Endothelial cell of umbilical vein (primary cell): ENCODE data around the gene ETV3. TPM values are rescaled to one million over a fixed set of nuclear protein-coding genes. Genes with fewer than 3 reads are reported as not detected.

Experiments
- BruUV-seq: library from RNA; stranded (reverse); fragments of 400-500 nt; replicated peaks from 2 replicates; lab custom pipeline; 2021; lab: Mats Ljungman, UMichigan
- CTCF ChIA-PET: fragments of 300-600, 350-600 bp; sonication (Branson Sonifier 250); formaldehyde crosslinking; loops from one replicate; lab custom pipeline; 2021; ENCODE audit warnings: antibody characterized with exemption, inconsistent platforms; lab: Charles Lee
- POLR2A ChIA-PET: fragments of 300-600, 350-600 bp; sonication (Branson Sonifier 250); formaldehyde crosslinking; loops from one replicate; lab custom pipeline; 2021; ENCODE audit warnings: antibody characterized with exemption, inconsistent platforms; lab: Charles Lee
- DNase-seq: peaks from one replicate; pipeline ENCODE4 v3.0.0-alpha.2; 2011; ENCODE audit warnings: low read depth, low spot score
- FAIRE-seq: peaks from 2 replicates; lab custom pipeline; 2011; peaks lifted over from hg19 to GRCh38; lab: Jason Lieb, UNC
- H2AFZ ChIP-seq: 2 replicates; pipeline ENCODE4 v1.6.0; 2012; ENCODE audit warnings: low read depth, low read length, control low read depth, inconsistent platforms
- H3K27ac ChIP-seq: 2 replicates; pipeline ENCODE4 v1.5.1; 2011; ENCODE audit warnings: low read depth, mild to moderate bottlenecking, control low read depth, low read length, moderate library complexity; ENCODE audit not compliant: insufficient read depth
- H3K27me3 ChIP-seq, 2 experiments: 2 replicates each; pipeline versions ENCODE4 v1.6.0 to v1.6.1; 2011; ENCODE audit warnings: low read length in 2 of 2, mixed read lengths in 1 of 2; ENCODE audit not compliant: control insufficient read depth in 2 of 2, insufficient read depth in 2 of 2
- H3K36me3 ChIP-seq, 2 experiments: 2 replicates in 1 of 2; 3 replicates in 1 of 2; pipeline ENCODE4 v1.5.1; 2011; ENCODE audit warnings: low read length in 2 of 2, mild to moderate bottlenecking in 1 of 2, moderate library complexity in 1 of 2; ENCODE audit not compliant: control insufficient read depth in 2 of 2, insufficient read depth in 2 of 2; ENCODE audit errors: extremely low read depth in 1 of 2
- H3K4me1 ChIP-seq: 3 replicates; pipeline ENCODE4 v1.5.1; 2011; ENCODE audit warnings: mild to moderate bottlenecking, low read length; ENCODE audit not compliant: control insufficient read depth, insufficient read depth; ENCODE audit errors: extremely low read depth
- H3K4me2 ChIP-seq: 2 replicates; pipeline ENCODE4 v1.6.1; 2011; ENCODE audit warnings: low read length, control low read depth, mixed read lengths; ENCODE audit not compliant: insufficient read depth
- H3K4me3 ChIP-seq, 3 experiments: fragments of 200-600 bp in 1 of 3; sonication (generic), shearing (Covaris generic) in 1 of 3; replicated peaks in 1 of 3; 2 replicates each; pipeline ENCODE4 v1.5.1; 2011 to 2016; ENCODE audit warnings: control low read depth in 3 of 3, low read length in 3 of 3, mild to moderate bottlenecking in 2 of 3, inconsistent platforms in 1 of 3, low read depth in 1 of 3, moderate library complexity in 1 of 3; ENCODE audit not compliant: insufficient read depth in 1 of 3
- H3K79me2 ChIP-seq: 2 replicates; pipeline ENCODE4 v1.6.0; 2012; ENCODE audit warnings: low read length, inconsistent platforms; ENCODE audit not compliant: control insufficient read depth, insufficient read depth
- H3K9ac ChIP-seq: replicated peaks from 2 replicates; pipeline ENCODE3; 2011; ENCODE audit warnings: low read length, control low read depth; ENCODE audit not compliant: insufficient read depth; ENCODE audit errors: extremely low read depth
- H3K9me1 ChIP-seq: replicated peaks from 3 replicates; pipeline ENCODE4 v1.6.0; 2011; ENCODE audit warnings: mild to moderate bottlenecking, low read length; ENCODE audit not compliant: control insufficient read depth, insufficient read depth; ENCODE audit errors: extremely low read depth
- H3K9me3 ChIP-seq: replicated peaks from 2 replicates; pipeline ENCODE4 v1.5.1; 2012; ENCODE audit warnings: low read length, inconsistent platforms; ENCODE audit not compliant: control insufficient read depth, insufficient read depth
- H4K20me1 ChIP-seq: replicated peaks from 2 replicates; pipeline ENCODE3; 2011; ENCODE audit warnings: mild to moderate bottlenecking, low read length; ENCODE audit not compliant: control insufficient read depth, insufficient read depth; ENCODE audit errors: extremely low read depth
- CTCF ChIP-seq, 2 donors: IDR thresholded peaks; 1 replicate in 1 of 2; 2 replicates in 1 of 2; pipeline ENCODE4 v1.5.1; 2011; ENCODE audit warnings: low read length in 2 of 2, mild to moderate bottlenecking in 2 of 2, moderate library complexity in 2 of 2, control low read depth in 1 of 2, inconsistent platforms in 1 of 2, low read depth in 1 of 2; ENCODE audit not compliant: insufficient read depth in 1 of 2; ENCODE audit errors: extremely low read depth in 1 of 2
- EZH2 ChIP-seq: IDR thresholded peaks from 2 replicates; pipeline ENCODE4 v1.6.1; 2012; ENCODE audit warnings: borderline replicate concordance, low read depth, mild to moderate bottlenecking, moderate library complexity, low read length, inconsistent platforms; ENCODE audit not compliant: severe bottlenecking
- FOS ChIP-seq: IDR thresholded peaks from 2 replicates; pipeline ENCODE4 v1.6.1; 2011; ENCODE audit warnings: mild to moderate bottlenecking, low read length, moderate library complexity, borderline replicate concordance; ENCODE audit not compliant: insufficient read depth
- GATA2 ChIP-seq: IDR thresholded peaks from 2 replicates; pipeline ENCODE4 v1.7.0; 2011; ENCODE audit warnings: low read depth, mild to moderate bottlenecking, moderate library complexity, mixed read lengths, low read length; ENCODE audit not compliant: insufficient read length, insufficient read depth
- JUN ChIP-seq: IDR thresholded peaks from 2 replicates; pipeline ENCODE4 v1.6.1; 2011; ENCODE audit warnings: borderline replicate concordance, low read depth; ENCODE audit not compliant: insufficient read length, insufficient read depth
- MAX ChIP-seq: IDR thresholded peaks from 2 replicates; pipeline ENCODE4 v1.6.1; 2011; ENCODE audit not compliant: insufficient read depth, insufficient read length
- MYC ChIP-seq: IDR thresholded peaks from one replicate; pipeline ENCODE4 v1.6.1; 2011; ENCODE audit warnings: mild to moderate bottlenecking, low read depth, low read length
- POLR2A ChIP-seq: IDR thresholded peaks from 2 replicates; pipeline ENCODE4 v1.6.1; 2012; ENCODE audit warnings: low read depth, mild to moderate bottlenecking, control low read depth, low read length
- POLR2AphosphoS5 ChIP-seq: IDR thresholded peaks from 2 replicates; pipeline ENCODE4 v1.6.1; 2012; ENCODE audit warnings: low read depth, mild to moderate bottlenecking, control low read depth, low read length, moderate library complexity; ENCODE audit not compliant: insufficient read depth
- dilution Hi-C: fragments of 300-500 bp; cut with MboI; formaldehyde crosslinking; loops from one replicate; pipeline ENCODE4 v1.15.0; 2019; ENCODE audit warnings: low sequenced_read_pairs; ENCODE audit not compliant: extremely low pct_ligation_motif_present
- intact Hi-C: fragments of 100-400 bp; cut with micrococcal nuclease; formaldehyde crosslinking; loops from one replicate; pipeline ENCODE4 v1.10.0; 2022
- polyA plus RNA-seq, 4 experiments: library from polyadenylated mRNA; depleted of rRNA in 3 of 4; stranded (reverse) in 3 of 4; unstranded in 1 of 4; fragments of >200 nt; gene quantifications; 2 replicates each; pipeline versions ENCODE4 v1.2.1 to v1.2.3, GENCODE V29; 2011 to 2012; ENCODE audit warnings: missing spikeins in 1 of 4
- total RNA-seq: library from RNA; stranded (reverse); gene quantifications from 2 replicates; pipeline ENCODE4 v1.2.3, GENCODE V29; 2021

The ETV3 gene
- total and polyA plus RNA-seq, 2 donors (not counting 3 experiments of a cell fraction or from before 2014, with no cell fraction given): 6.8 to 22.3 TPM

GRCh38 chr1:157112186-157112867 lies 25.9 kb downstream of the ETV3 start:
- Histone ChIP-seq H3K27ac (no peak overlapping the region), H3K4me1 (no peaks in the 10 kb centered on the region), H2AFZ (no peak overlapping the region), H3K4me3 (no peak overlapping the region), H3K9me1 (no peaks in the 10 kb centered on the region), H3K36me3 (no peaks in the 10 kb centered on the region), H3K9ac (no peak overlapping the region), H3K9me3 (no peaks in the 10 kb centered on the region), H3K27me3 (peaks cover 9 to 16% of the 10 kb centered on the region in 2 experiments), H3K79me2 (no peaks in the 10 kb centered on the region), H3K4me2 (no peak overlapping the region), H4K20me1 (no peaks in the 10 kb centered on the region)
- intact Hi-C loops: no loop called here
- no TSS peak for BruUV-seq
- TF ChIP-seq CTCF (IDR thresholded peaks at IDR 0.05; ENCODE audit: extremely low read depth in 1 of 2, insufficient read depth in 1 of 2, low read depth in 1 of 2, low read length in 2 of 2) (no peak), POLR2AphosphoS5 (no peak), JUN (no peak), POLR2A (no peak), EZH2 (no peak), FOS (no peak), MYC (no peak), GATA2 (no peak), MAX (no peak)
- POLR2A ChIA-PET: no interaction called here
- CTCF ChIA-PET: interaction anchor here (0.9 to 14.4 kb wide), 2 partner anchors 22 to 44 kb away, joined by 3 to 160 read pairs; no protein-coding TSS in a partner anchor
- DNase-seq (no peak), FAIRE-seq (no peak)
- dilution Hi-C loops: no loop called here
